Spinal cord (tissue), 10 donors: ENCODE results near the gene DRAXIN. TPM values are rescaled to one million over a fixed set of nuclear protein-coding genes. Genes with fewer than 3 reads are reported as not detected.
A peak's percentile ranks its signal among the peaks of the same experiment; 100 is the strongest.

Source experiments
- DNase-seq, 6 donors: peaks; one replicate each; pipeline versions ENCODE4 v3.0.0 to v3.0.0-alpha.2; 2013 to 2015; ENCODE audit warnings: low spot score in 6 of 6, low read depth in 4 of 6
- H3K27ac ChIP-seq: one replicate; pipeline ENCODE4 v1.5.1; 2013; ENCODE audit warnings: low read depth, low read length, control low read depth
- H3K27me3 ChIP-seq: one replicate; pipeline ENCODE4 v1.6.1; 2013; ENCODE audit warnings: low read length; ENCODE audit not compliant: control insufficient read depth, insufficient read depth
- H3K36me3 ChIP-seq: one replicate; pipeline ENCODE4 v1.6.1; 2013; ENCODE audit warnings: low read length; ENCODE audit not compliant: control insufficient read depth, insufficient read depth
- H3K4me1 ChIP-seq: one replicate; pipeline ENCODE4 v1.6.1; 2013; ENCODE audit warnings: low read length; ENCODE audit not compliant: control insufficient read depth, insufficient read depth
- H3K4me3 ChIP-seq: one replicate; pipeline ENCODE4 v1.5.1; 2013; ENCODE audit warnings: low read depth, low read length, control low read depth
- H3K9me3 ChIP-seq: one replicate; pipeline ENCODE4 v1.6.1; 2013; ENCODE audit warnings: low read length; ENCODE audit not compliant: control insufficient read depth, insufficient read depth
- WGBS: methylation state at CpG from one replicate; pipeline ENCODE4 v1.1.5; 2013; ENCODE audit warnings: missing lambda C conversion rate; ENCODE audit not compliant: insufficient coverage; 5-methylcytosine and 5-hydroxymethylcytosine counted together
- polyA plus RNA-seq, 2 donors: library from polyadenylated mRNA; unstranded; fragments of 120-200 nt; gene quantifications; one replicate each; pipeline ENCODE4 v1.2.1, GENCODE V29; 2013; ENCODE audit not compliant: insufficient read length in 2 of 2
- total RNA-seq, 2 donors: library from RNA; depleted of rRNA in 1 of 2; stranded (reverse); fragments of 120-200 nt in 1 of 2; fragments of >200 nt in 1 of 2; gene quantifications; one replicate each; pipeline versions ENCODE4 v1.2.3 to v1.2.4, GENCODE V29; 2013 to 2014
- donor health status: healthy.

Gene DRAXIN
- total and polyA plus RNA-seq, 4 donors, result 5.8 to 18.3 (median 8.9) TPM

DNA sequence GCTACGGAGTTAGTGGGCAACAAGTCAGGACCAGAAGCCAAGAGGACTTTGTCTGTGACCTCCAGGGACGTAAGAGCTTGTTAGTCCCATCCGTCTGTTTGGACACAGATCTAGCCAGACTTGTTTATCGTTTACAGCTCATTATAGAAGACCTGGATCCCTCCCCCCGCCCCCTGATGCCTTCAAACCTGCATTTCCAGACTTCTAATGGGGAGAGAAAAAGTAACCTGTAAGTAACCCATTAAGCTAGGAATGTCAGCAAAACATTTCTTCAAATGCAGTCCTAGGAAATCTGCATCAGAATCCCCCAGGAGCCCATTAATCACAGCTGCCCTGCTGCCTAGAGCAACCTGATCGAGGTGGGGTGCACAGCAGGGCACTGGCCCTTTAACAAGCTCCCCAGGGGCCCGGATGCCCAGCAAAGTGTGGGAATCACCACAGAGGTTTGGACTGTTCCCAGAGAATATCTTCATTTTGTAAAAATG, 9.2 kb upstream of the DRAXIN start:
- WGBS, result 37% methylated on average over 5 of the region's 7 CpGs
- peaks cover 20% of the 10 kb centered on the region for H3K4me1 ChIP-seq
- no peaks in the 10 kb centered on the region for H3K9me3 ChIP-seq
- H3K27ac ChIP-seq, result no peak overlapping the region
- H3K36me3 ChIP-seq, result peaks cover 5% of the 10 kb centered on the region
- no peak overlapping the region for H3K4me3 ChIP-seq
- DNase-seq, result no peak
- H3K27me3 ChIP-seq, result no peaks in the 10 kb centered on the region

DNA sequence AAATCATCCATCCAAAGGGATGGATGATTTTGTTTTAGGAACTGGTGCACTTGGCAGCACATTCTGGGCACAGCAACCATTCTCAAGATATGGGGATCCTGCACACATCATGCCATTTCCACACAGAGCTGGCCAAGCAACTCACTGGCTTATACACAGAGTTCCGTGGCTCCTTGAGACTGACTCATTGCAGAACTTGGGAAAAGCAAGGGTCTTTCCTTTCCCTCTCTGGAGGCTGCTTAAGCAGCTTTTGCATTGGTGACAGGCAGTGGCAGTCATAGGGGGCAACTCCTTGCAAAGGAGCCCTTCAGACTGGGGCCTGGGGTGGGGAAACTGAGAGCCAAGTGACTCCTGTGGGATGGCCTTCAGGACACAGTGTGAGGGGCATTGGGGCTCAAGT, 8.7 kb upstream of the DRAXIN start:
- Histone ChIP-seq H3K9me3 (no peaks in the 10 kb centered on the region), H3K36me3 (no peaks in the 10 kb centered on the region), H3K4me3 (no peak overlapping the region), H3K27me3 (no peaks in the 10 kb centered on the region), H3K27ac (no peak overlapping the region), H3K4me1 (peaks cover 20% of the 10 kb centered on the region)
- no peak for DNase-seq
- WGBS, result 50% methylated on average over 1 of the region's 1 CpG

DNA sequence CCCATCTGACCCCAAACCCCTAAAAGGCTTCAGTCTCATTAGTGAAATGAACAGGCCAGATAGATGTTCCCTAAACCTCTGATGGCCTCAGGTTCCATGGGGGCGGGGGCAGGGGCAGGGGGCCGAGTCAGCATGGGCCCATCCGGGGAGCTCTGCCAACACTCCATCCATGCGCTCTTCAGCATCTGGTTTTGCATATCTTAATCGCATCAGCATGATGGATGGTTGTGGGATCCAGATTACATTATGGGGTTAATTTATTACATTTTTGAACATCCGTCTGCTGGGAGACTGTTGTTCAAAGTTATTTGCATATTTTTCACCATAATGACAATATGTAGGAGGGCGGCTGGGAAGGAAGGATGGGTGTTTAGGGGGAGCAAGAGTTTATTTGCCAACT, 7.4 kb upstream of the DRAXIN start:
- peak in 1 of 6 donors; percentile 41 for DNase-seq
- Histone ChIP-seq H3K27ac (no peak overlapping the region), H3K36me3 (no peaks in the 10 kb centered on the region), H3K9me3 (no peaks in the 10 kb centered on the region), H3K4me3 (no peak overlapping the region), H3K27me3 (no peaks in the 10 kb centered on the region), H3K4me1 (peaks cover 23% of the 10 kb centered on the region)
- 57% methylated on average over 1 of the region's 7 CpGs for WGBS

DNA sequence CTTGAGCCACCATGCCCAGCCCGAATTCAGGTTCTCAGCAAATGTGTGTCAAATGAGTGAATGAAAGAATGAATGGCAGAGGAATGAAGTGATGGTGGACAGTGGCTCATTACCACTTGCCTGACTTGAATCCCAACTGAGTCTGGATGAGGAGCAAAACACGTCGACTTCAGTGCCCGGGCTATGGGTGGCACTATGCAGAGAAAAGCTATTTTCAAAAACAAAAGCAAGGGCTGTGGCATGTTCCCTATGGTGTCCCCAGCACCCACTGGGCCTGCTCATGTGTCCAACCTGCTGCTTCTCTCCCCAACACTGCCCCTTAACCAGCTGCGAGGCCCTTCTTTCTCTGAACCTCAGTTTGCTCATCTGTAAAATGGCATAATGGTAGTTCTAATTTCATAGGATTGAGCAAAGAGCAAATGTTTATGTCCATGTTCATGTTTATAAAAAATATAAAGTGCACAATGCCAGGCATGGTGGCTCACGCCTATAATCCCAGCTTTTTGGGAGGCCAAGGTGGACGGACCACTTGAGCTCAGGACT, 6.2 kb upstream of the DRAXIN start:
- Histone ChIP-seq H3K27me3 (peaks cover 1% of the 10 kb centered on the region), H3K27ac (no peak overlapping the region), H3K9me3 (no peaks in the 10 kb centered on the region), H3K4me3 (no peak overlapping the region), H3K4me1 (peaks cover 16% of the 10 kb centered on the region), H3K36me3 (no peaks in the 10 kb centered on the region)
- DNase-seq, result no peak
- 83% methylated on average over 4 of the region's 7 CpGs for WGBS

DNA sequence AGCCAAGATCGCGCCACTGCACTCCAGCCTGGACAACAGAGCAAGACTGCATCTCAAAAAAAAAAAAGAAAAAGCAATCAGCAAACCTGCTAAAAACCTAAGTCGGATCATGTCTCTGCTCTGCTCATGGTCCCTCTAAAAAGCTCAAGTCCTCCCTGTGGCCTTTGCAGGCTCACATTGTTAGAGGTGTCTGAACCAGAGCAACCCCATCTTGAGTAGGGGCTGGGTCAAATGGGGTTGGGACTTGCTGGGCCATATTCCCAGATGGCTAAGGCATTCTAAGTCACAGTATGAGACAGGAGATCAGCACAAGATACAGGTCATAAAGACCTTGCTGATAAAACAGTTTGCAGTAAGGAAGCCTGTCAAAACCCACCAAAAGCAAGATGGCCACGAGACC, 3.0 kb upstream of the DRAXIN start:
- Histone ChIP-seq H3K9me3 (no peaks in the 10 kb centered on the region), H3K4me1 (peaks cover 22% of the 10 kb centered on the region), H3K27me3 (peaks cover 21% of the 10 kb centered on the region), H3K36me3 (no peaks in the 10 kb centered on the region), H3K4me3 (no peak overlapping the region), H3K27ac (no peak overlapping the region)
- 96% methylated on average over 4 of the region's 4 CpGs for WGBS
- no peak for DNase-seq

DNA sequence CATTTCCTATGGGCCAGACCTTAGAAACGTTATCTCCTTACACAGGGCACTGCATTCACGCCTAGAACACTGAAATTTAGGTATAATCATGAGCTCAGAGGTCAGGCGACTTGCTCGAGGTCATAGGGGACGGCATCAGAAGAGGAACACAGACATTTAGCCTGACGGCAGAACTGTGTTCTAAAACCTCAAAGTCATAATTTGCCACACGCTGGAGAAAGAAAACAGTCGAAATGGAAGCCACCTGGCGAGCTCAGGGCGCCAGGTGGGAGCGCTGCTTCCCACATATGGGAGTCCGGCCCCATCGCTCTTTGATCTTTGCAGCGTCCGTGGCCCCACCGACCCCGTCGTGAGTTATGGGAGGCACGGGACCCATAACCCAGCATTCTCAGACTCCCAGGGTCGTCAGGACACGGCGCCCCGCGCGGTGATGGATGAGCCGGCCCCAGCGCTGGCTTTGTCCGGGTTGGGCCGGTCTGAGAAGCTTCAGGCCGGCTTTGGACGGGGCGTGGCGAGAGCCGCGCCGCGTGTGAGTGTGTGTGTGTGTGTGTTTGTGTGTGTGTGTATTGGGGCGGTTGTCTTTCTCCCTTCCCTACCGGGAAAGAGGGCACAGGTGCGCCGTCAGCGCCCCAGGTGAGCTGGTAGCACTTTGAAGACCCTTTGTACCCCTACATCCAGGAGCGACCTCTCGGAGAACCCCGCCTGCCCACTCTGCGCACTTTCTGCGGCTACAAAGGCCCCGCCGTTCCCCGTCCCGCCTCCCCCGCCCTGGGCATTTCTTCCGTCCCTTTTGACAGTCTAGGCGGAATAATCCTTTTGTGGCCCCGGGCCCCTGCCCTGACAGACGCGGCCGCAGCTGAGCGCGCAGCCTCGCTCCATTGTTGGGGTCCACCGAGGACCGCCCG, 861 bp upstream of the DRAXIN start:
- Histone ChIP-seq H3K27me3 (peaks cover 27% of the 10 kb centered on the region), H3K36me3 (no peaks in the 10 kb centered on the region), H3K9me3 (no peaks in the 10 kb centered on the region), H3K4me1 (peaks cover 29% of the 10 kb centered on the region), H3K27ac (no peak overlapping the region), H3K4me3 (peak overlapping the region; percentile 51)
- WGBS, result 3% methylated on average over 56 of the region's 64 CpGs
- peak in 2 of 6 donors; percentile 72 to 73 for DNase-seq

DNA sequence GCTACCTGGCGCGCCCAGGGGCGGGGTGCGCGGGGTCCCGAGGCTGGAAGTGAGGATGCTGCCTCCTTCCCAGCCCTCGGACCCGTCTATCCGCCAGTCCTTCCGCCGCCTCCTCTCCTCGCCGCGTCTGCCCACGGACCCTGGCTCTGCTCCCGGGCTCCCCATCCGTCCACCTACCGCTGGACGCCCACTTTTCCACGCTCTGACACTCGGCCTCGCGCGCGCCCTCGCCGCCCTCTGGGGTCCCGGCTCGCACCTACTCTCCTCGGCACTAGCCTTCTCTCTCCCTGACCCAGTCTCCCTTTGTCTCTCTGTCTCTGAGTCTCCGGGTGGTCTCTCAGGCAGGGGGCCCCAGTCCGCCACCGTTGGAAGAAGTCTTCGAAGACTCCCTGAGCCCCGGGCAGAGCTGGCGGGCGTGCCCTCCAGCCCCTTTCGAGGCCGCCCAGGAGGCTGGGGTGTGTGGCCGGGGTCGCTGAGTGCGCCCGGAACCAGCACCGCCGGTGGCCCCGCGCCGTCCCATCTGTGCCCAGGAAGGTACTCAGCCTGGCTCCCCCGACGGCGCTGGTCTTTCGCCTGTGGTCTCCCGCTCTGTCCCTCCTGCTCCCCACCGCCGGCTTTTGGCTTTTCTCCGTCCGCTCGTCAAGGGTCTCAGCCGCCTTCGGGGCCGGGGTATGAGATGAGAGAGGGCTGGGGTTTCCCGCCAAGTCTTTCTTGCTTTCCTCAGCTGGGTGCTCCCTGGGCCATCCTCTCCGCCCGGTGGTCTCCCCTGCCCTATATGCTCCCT, 610 bp downstream of the DRAXIN start:
- WGBS, result 3% methylated on average over 51 of the region's 64 CpGs
- peak overlapping the region; percentile 2 for H3K4me3 ChIP-seq
- peaks cover 27% of the 10 kb centered on the region for H3K27me3 ChIP-seq

DNA sequence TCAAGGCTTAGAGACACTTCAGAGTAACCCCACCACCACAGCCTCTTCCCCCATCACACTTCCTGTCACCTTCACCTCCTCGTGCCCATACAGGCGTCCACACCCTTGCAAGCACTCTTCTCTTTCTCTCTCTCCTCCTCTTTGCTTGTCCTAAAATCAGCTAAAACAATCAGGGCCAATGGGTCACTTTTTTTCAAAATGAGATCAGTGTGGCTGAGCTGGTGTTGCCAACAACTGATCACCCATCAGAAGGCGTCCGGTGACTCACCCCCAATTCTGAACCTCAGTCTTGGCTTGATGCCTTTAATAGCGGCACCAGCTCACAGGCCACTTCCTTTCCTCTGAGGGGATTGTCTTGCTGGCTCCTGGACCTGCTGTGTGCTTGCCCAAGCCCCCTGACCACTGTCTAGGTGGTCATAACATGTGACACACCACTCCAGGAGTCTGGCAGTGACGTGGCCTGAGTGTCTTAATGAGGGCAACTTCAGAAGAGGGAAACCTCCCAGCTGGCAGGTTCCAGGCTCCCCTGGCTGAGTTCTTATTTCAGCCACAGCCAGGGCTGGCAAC, 1.6 kb downstream of the DRAXIN start:
- Histone ChIP-seq H3K36me3 (no peaks in the 10 kb centered on the region), H3K4me1 (peaks cover 29% of the 10 kb centered on the region), H3K27ac (no peak overlapping the region), H3K9me3 (no peaks in the 10 kb centered on the region), H3K4me3 (no peak overlapping the region), H3K27me3 (peaks cover 27% of the 10 kb centered on the region)
- peak in 1 of 6 donors; percentile 41 for DNase-seq
- 42% methylated on average over 6 of the region's 6 CpGs for WGBS

More for the DNA sequence above, 610 bp downstream of the DRAXIN start:
- H3K4me1 ChIP-seq, result peaks cover 29% of the 10 kb centered on the region
- no peaks in the 10 kb centered on the region for H3K9me3 ChIP-seq
- no peaks in the 10 kb centered on the region for H3K36me3 ChIP-seq
- H3K27ac ChIP-seq, result no peak overlapping the region
- no peak for DNase-seq

DNA sequence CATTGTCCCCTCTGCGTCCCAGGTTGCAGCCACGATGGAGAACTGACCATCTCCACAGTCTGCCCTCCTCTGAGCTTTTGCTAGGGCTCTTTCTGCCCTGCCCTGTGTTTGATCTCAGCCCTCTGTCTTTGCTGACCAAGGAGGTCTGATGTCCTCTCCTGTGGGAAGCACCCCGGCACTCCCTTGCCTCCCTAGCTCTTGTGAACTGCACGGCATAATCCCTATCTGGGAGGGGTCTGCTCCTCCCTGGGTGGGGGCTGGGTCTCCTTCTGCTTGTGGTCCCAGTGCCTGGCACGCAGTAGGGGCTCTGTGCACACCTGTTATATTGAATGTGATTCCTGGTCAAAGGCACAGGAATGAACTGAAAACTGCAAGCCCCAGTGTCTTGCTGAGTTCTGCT, 2.4 kb downstream of the DRAXIN start:
- Histone ChIP-seq H3K27ac (no peak overlapping the region), H3K4me3 (no peak overlapping the region), H3K4me1 (peaks cover 26% of the 10 kb centered on the region), H3K36me3 (no peaks in the 10 kb centered on the region), H3K27me3 (peaks cover 27% of the 10 kb centered on the region), H3K9me3 (no peaks in the 10 kb centered on the region)
- 81% methylated on average over 3 of the region's 5 CpGs for WGBS
- DNase-seq, result no peak
